SKM-1 (cell line): ENCODE results near the gene COPE.
"Not testable (repeated sequence)": the region's sequence is repeated elsewhere in the genome, so short reads cannot be mapped to it uniquely, and the experiment has no call there.

Experiments used
- DNase-seq: peaks from one replicate; lab custom pipeline; 2025; ENCODE audit not compliant: unreplicated experiment; lab: John Stamatoyannopoulos, UW

Gene COPE

GRCh38 chr19:18908917-18909619 is 10.1 kb downstream of the COPE start:
- no peak for DNase-seq

GRCh38 chr19:18906605-18907519 is 12.3 kb downstream of the COPE start:
- no peak for DNase-seq

GRCh38 chr19:18905513-18906236 is 13.5 kb downstream of the COPE start:
- no peak for DNase-seq

GRCh38 chr19:18905058-18905456 is 14.1 kb downstream of the COPE start:
- no peak for DNase-seq

- DNase-seq: no peak
These were observed 14.7 kb downstream of the COPE start for GRCh38 chr19:18904334-18905057.

GRCh38 chr19:18903156-18904037 is 15.8 kb downstream of the COPE start:
- no peak for DNase-seq

GRCh38 chr19:18902519-18902918 is 16.7 kb downstream of the COPE start:
- not testable (repeated sequence) for DNase-seq

GRCh38 chr19:18901491-18901890 is 17.7 kb downstream of the COPE start:
- DNase-seq: no peak

- DNase-seq: no peak
These were observed 18.3 kb downstream of the COPE start for GRCh38 chr19:18900700-18901481.

GRCh38 chr19:18899624-18900560 is 19.3 kb downstream of the COPE start:
- DNase-seq: no peak

- no peak for DNase-seq
These were observed 20.4 kb downstream of the COPE start for GRCh38 chr19:18898607-18899408.

GRCh38 chr19:18898081-18898606 is 21.0 kb downstream of the COPE start:
- DNase-seq: no peak

- DNase-seq: no peak
These were observed 21.8 kb downstream of the COPE start for GRCh38 chr19:18897094-18898029.

- DNase-seq: no peak
These were observed 22.8 kb downstream of the COPE start for GRCh38 chr19:18896421-18896841.

- DNase-seq: no peak
These were observed 23.3 kb downstream of the COPE start, which contains the start of gene CERS1 for GRCh38 chr19:18895824-18896341. Gene CERS1 (minus strand): TSS chr19:18896158. CDS start chr19:18896072, 86 bp downstream.
